Glutamatergic neuron (in vitro differentiated cells): ENCODE measurements around the gene SIGLEC11. TPM values are rescaled to one million over a fixed set of nuclear protein-coding genes. Genes with fewer than 3 reads are reported as not detected.
A peak's percentile ranks its signal among the peaks of the same experiment; 100 is the strongest.

Experiments
- DNase-seq: peaks from one replicate; pipeline ENCODE4 v3.0.0; 2022
- H3K27ac Mint-ChIP-seq: one replicate; pipeline ENCODE4 v1.8.0; 2020; ENCODE audit warnings: mild to moderate bottlenecking, mixed read lengths, inconsistent platforms; ENCODE audit not compliant: unreplicated experiment
- H3K27me3 Mint-ChIP-seq: one replicate; pipeline ENCODE4 v1.8.0; 2020; ENCODE audit warnings: mild to moderate bottlenecking, moderate library complexity, mixed read lengths, inconsistent platforms; ENCODE audit not compliant: unreplicated experiment
- H3K36me3 Mint-ChIP-seq: one replicate; pipeline ENCODE4 v1.8.0; 2020; ENCODE audit warnings: mild to moderate bottlenecking, mixed read lengths, inconsistent platforms; ENCODE audit not compliant: unreplicated experiment
- H3K4me1 Mint-ChIP-seq: one replicate; pipeline ENCODE4 v1.8.0; 2020; ENCODE audit warnings: mild to moderate bottlenecking, low read depth, mixed read lengths, inconsistent platforms; ENCODE audit not compliant: unreplicated experiment
- H3K4me3 Mint-ChIP-seq: one replicate; pipeline ENCODE4 v1.8.0; 2020; ENCODE audit warnings: mild to moderate bottlenecking, mixed read lengths, inconsistent platforms; ENCODE audit not compliant: unreplicated experiment
- H3K9me3 Mint-ChIP-seq: one replicate; pipeline ENCODE4 v1.8.0; 2020; ENCODE audit warnings: mild to moderate bottlenecking, moderate library complexity, mixed read lengths, inconsistent platforms; ENCODE audit not compliant: unreplicated experiment
- total RNA-seq: library from RNA; stranded (reverse); fragmentation: NEBNext Ultra II Directional; extraction: Animal tissue kit (Norgen Biotek cat#: 25700); gene quantifications from one replicate; pipeline ENCODE4 v1.2.1, GENCODE V29; 2021; ENCODE audit not compliant: unreplicated experiment
- TF ChIP-seq, protein P1 (sequence below): fragments of 200-600 bp; sonication (generic); IDR thresholded peaks from one replicate; pipeline ENCODE4 v1.5.0; 2021; ENCODE audit not compliant: partially characterized antibody, unreplicated experiment

Gene SIGLEC11
- total RNA-seq, 1 donor from 2014 or later, result not detected

DNA sequence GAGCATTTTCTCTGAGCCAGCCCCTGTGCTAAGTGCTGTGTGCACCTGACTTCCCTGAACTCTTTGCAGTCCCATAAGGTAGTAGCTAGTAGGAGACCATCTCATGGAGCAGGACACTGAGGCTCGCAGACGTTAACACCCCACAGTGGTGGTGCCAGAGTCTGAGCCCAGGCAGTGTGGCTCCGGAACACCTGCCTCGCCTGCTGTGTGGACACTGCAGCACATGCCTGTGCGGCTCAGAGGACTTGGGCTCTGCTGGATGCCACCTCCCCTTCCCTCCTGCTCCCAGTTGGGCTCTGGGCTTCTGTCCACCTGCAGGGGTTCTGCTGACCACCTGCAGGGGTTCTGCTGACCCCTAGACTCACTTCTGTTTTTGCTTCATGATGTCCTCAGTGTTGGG is 27.0 kb upstream of the SIGLEC11 start:
- Mint-ChIP-seq H3K9me3 (peaks cover 3% of the 10 kb centered on the region), H3K27me3 (peaks cover 6% of the 10 kb centered on the region), H3K4me3 (no peak overlapping the region), H3K4me1 (no peaks in the 10 kb centered on the region), H3K27ac (no peak overlapping the region), H3K36me3 (peaks cover 7% of the 10 kb centered on the region)
- DNase-seq, result no peak
- TF ChIP-seq, protein P1, sequence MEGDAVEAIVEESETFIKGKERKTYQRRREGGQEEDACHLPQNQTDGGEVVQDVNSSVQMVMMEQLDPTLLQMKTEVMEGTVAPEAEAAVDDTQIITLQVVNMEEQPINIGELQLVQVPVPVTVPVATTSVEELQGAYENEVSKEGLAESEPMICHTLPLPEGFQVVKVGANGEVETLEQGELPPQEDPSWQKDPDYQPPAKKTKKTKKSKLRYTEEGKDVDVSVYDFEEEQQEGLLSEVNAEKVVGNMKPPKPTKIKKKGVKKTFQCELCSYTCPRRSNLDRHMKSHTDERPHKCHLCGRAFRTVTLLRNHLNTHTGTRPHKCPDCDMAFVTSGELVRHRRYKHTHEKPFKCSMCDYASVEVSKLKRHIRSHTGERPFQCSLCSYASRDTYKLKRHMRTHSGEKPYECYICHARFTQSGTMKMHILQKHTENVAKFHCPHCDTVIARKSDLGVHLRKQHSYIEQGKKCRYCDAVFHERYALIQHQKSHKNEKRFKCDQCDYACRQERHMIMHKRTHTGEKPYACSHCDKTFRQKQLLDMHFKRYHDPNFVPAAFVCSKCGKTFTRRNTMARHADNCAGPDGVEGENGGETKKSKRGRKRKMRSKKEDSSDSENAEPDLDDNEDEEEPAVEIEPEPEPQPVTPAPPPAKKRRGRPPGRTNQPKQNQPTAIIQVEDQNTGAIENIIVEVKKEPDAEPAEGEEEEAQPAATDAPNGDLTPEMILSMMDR, result no peak

DNA sequence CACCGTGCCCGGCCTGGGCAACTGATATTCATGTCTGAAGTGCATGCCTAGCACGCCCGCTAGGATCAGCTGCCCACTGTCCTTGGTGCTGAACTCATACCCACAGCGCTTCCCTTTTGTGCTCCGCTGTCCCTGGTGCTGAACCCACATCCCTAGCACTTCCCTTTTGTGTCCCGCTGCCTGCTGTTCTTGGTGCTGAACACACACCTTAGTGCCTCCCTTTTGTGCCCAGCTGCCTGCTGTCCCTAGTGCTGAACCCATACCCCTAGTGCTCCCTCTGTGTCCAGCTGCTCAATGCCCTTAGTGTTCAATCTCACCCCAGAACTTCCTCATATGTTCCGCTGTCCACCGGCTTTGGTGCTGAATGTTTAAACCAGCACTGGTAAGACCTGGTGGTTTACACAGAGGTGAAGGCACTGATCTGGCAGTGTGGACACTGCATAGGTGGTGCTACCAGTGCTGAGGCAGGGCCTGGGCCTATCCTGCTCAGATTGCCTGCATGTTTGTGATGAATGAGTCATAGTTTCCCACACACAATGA is 26.3 kb upstream of the SIGLEC11 start:
- H3K4me3 Mint-ChIP-seq, result no peak overlapping the region
- DNase-seq, result no peak
- H3K4me1 Mint-ChIP-seq, result no peaks in the 10 kb centered on the region
- H3K27ac Mint-ChIP-seq, result peak overlapping the region; percentile 48
- TF ChIP-seq, protein P1, result no peak
- no peaks in the 10 kb centered on the region for H3K36me3 Mint-ChIP-seq
- H3K9me3 Mint-ChIP-seq, result peaks cover 5% of the 10 kb centered on the region
- H3K27me3 Mint-ChIP-seq, result peaks cover 8% of the 10 kb centered on the region

DNA sequence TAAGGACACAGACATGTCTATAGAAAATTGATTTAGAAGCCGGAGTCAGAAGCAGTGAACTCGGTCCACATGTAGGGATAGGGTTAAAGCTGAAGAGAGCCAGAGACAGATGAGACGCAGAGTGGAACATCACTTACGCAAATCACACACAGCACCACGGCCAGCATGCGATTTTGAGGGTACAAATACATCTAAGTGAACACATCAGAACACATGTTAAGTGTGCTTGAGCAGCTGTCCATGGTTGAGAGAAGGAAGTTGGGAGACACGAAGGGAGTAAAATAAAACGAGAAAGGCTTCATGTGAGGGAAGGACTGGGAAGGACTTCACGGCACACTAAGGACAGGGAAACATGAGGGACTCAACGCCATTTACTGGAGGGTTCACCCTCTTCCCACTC is 25.4 kb upstream of the SIGLEC11 start:
- H3K4me1 Mint-ChIP-seq, result no peaks in the 10 kb centered on the region
- TF ChIP-seq, protein P1, result no peak

DNA sequence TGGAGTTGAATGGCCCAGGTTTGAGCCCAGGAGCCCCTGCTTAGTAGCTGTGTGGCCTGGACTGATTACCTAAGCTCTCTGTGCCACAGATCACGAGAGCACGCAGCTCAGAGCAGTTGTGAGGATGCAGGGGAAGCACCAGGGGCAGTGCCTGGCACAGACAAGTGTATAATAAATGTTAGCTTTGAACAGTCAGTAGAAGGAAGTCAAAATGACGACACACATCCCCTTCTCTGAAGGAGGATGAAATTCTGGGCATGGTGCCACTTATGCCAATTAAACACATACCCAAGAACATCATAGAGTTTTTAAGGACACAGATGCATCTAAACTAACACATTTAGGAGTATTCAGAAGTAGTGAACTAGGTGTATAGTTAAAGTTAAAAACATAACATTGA is 24.9 kb upstream of the SIGLEC11 start:
- H3K27me3 Mint-ChIP-seq, result peaks cover 8% of the 10 kb centered on the region
- H3K9me3 Mint-ChIP-seq, result peaks cover 7% of the 10 kb centered on the region
- TF ChIP-seq, protein P1, result no peak
- H3K4me3 Mint-ChIP-seq, result no peak overlapping the region
- no peak for DNase-seq
- H3K4me1 Mint-ChIP-seq, result no peaks in the 10 kb centered on the region
- H3K27ac Mint-ChIP-seq, result no peak overlapping the region
- H3K36me3 Mint-ChIP-seq, result no peaks in the 10 kb centered on the region

More for the DNA sequence above, 25.4 kb upstream of the SIGLEC11 start:
- Mint-ChIP-seq H3K36me3 (no peaks in the 10 kb centered on the region), H3K27me3 (peaks cover 8% of the 10 kb centered on the region), H3K27ac (peak overlapping the region; percentile 0), H3K4me3 (no peak overlapping the region), H3K9me3 (peaks cover 7% of the 10 kb centered on the region)
- no peak for DNase-seq

DNA sequence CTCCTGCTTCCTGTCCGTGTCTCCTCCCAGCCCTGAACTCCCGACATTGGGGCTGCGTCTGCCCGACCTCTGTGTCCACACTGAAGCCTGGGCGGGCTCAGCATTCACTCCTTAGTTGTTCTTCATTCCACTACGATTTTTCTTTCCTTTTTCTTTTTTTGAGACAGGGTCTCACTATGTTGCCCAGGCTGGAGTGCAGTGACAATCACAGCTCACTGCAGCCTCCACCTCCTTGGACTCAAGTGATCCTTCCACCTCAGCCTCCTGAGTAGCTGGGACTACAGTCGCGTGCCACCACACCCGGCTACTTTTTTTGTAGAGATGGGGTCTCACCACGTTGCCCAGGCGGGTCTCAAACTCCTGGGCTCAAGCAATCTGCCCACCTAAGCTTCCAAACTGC is 23.5 kb upstream of the SIGLEC11 start:
- peaks cover 8% of the 10 kb centered on the region for H3K27me3 Mint-ChIP-seq
- no peaks in the 10 kb centered on the region for H3K36me3 Mint-ChIP-seq
- peaks cover 7% of the 10 kb centered on the region for H3K9me3 Mint-ChIP-seq
- TF ChIP-seq, protein P1, result no peak
- H3K4me1 Mint-ChIP-seq, result no peaks in the 10 kb centered on the region
- H3K4me3 Mint-ChIP-seq, result no peak overlapping the region
- DNase-seq, result no peak
- H3K27ac Mint-ChIP-seq, result no peak overlapping the region
